GM19193 (cell line): Measurements from ENCODE around the gene MAP3K9.

Source experiments
- POLR2A ChIP-seq: IDR thresholded peaks from 4 replicates; pipeline ENCODE4 v1.6.1; 2011; ENCODE audit not compliant: insufficient read depth, insufficient read length; ENCODE audit errors: extremely low read depth

Gene MAP3K9

GRCh38 chr14:70773182-70773862 lies 36.0 kb downstream of the MAP3K9 start:
- no peak for TF ChIP-seq POLR2A

- no peak for TF ChIP-seq POLR2A
Measured at GRCh38 chr14:70771781-70772212, 37.5 kb downstream of the MAP3K9 start.

- no peak for TF ChIP-seq POLR2A
Measured at GRCh38 chr14:70770490-70770889, 38.8 kb downstream of the MAP3K9 start.

- TF ChIP-seq POLR2A: no peak
Measured at GRCh38 chr14:70759398-70759797, 49.9 kb downstream of the MAP3K9 start.

- TF ChIP-seq POLR2A: no peak
Measured at GRCh38 chr14:70755655-70756054, 53.7 kb downstream of the MAP3K9 start.

- no peak for TF ChIP-seq POLR2A
Measured at GRCh38 chr14:70754991-70755390, 54.3 kb downstream of the MAP3K9 start.

- no peak for TF ChIP-seq POLR2A
Measured at GRCh38 chr14:70753518-70753953, 55.8 kb downstream of the MAP3K9 start.

GRCh38 chr14:70748422-70748821 lies 60.9 kb downstream of the MAP3K9 start:
- no peak for TF ChIP-seq POLR2A

- no peak for TF ChIP-seq POLR2A
Measured at GRCh38 chr14:70744641-70745040, 64.7 kb downstream of the MAP3K9 start.

- no peak for TF ChIP-seq POLR2A
Measured at GRCh38 chr14:70742316-70742715, 67.0 kb downstream of the MAP3K9 start.

GRCh38 chr14:70741482-70741881 lies 67.8 kb downstream of the MAP3K9 start:
- no peak for TF ChIP-seq POLR2A

GRCh38 chr14:70735043-70735442 lies 74.3 kb downstream of the MAP3K9 start:
- TF ChIP-seq POLR2A: no peak

- no peak for TF ChIP-seq POLR2A
Measured at GRCh38 chr14:70731447-70732239, 77.7 kb downstream of the MAP3K9 start.

- no peak for TF ChIP-seq POLR2A
Measured at GRCh38 chr14:70730393-70730792, 78.9 kb downstream of the MAP3K9 start.

GRCh38 chr14:70726651-70727375 lies 82.5 kb downstream of the MAP3K9 start:
- TF ChIP-seq POLR2A: no peak
